Activated CD8-positive, alpha-beta T cell treated with anti-CD3 and anti-CD28 coated beads for 36 hours (primary cell): ENCODE data around the gene NUP214. TPM values are rescaled to one million over a fixed set of nuclear protein-coding genes. Genes with fewer than 3 reads are reported as not detected.

ENCODE experiments used
- ATAC-seq: fragments of 200-7000 bp; cut with Tn5 transposase; one replicate; pipeline ENCODE4 v1.10.0; 2021; ENCODE audit warnings: mild to moderate bottlenecking, moderate library complexity
- CTCF ChIA-PET: fragments of 350-600 bp; sonication (Branson Sonifier 250); formaldehyde crosslinking; loops from one replicate; lab custom pipeline; 2021; ENCODE audit warnings: antibody characterized with exemption; lab: Charles Lee
- POLR2A ChIA-PET: fragments of 350-600 bp; sonication (Branson Sonifier 250); formaldehyde crosslinking; loops from one replicate; lab custom pipeline; 2021; ENCODE audit warnings: antibody characterized with exemption; lab: Charles Lee
- DNase-seq: peaks from one replicate; pipeline ENCODE4 v3.0.0-alpha.2; 2020
- H3K27ac Mint-ChIP-seq: one replicate; pipeline ENCODE4 v1.8.0; 2021; ENCODE audit warnings: mild to moderate bottlenecking, mixed read lengths
- H3K27me3 Mint-ChIP-seq: one replicate; pipeline ENCODE4 v1.8.0; 2021; ENCODE audit warnings: mixed read lengths
- H3K36me3 Mint-ChIP-seq: one replicate; pipeline ENCODE4 v1.8.0; 2021; ENCODE audit warnings: low read depth, mixed read lengths
- H3K4me1 Mint-ChIP-seq: one replicate; pipeline ENCODE4 v1.8.0; 2021; ENCODE audit warnings: low read depth, mixed read lengths
- H3K4me3 Mint-ChIP-seq: one replicate; pipeline ENCODE4 v1.8.0; 2021; ENCODE audit warnings: mild to moderate bottlenecking, moderate library complexity, mixed read lengths
- H3K9me3 Mint-ChIP-seq: one replicate; pipeline ENCODE4 v1.8.0; 2021; ENCODE audit warnings: mixed read lengths
- intact Hi-C: fragments of 100-400 bp; cut with micrococcal nuclease; formaldehyde crosslinking; loops from one replicate; pipeline ENCODE4 v1.10.0; 2022
- total RNA-seq, 2 experiments: library from RNA; stranded (reverse); gene quantifications; one replicate each; pipeline ENCODE4 v1.2.3, GENCODE V29; 2021
- TF ChIP-seq, protein P1 (sequence below): fragments of 200-600 bp; IDR thresholded peaks from one replicate; pipeline ENCODE4 v1.8.0; 2022; ENCODE audit warnings: antibody characterized with exemption, mild to moderate bottlenecking

NUP214 gene
- total RNA-seq, 2 experiments from 2014 or later = 57.6 to 58.3 TPM

DNA sequence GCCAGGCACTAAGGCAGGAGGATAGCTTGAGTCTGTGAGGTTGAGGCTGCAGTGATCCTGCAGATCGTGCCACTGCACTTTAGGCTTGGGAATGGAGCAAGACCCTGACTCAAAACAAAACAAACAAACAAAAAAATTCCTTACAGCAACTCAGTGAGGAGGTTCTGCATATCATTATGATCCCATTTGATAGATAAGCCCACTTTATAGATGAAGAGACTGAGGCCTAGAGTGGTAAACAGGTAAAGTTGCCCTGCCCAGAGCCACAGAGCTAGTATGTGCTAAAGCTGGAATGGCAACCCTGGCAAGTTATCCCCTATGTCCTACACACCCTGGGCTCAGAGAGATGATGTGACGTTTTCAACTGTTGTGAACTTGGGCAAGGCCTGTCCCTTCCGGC lies 21.9 kb upstream of the NUP214 start:
- intact Hi-C loops = no loop called here
- Mint-ChIP-seq H3K36me3 (no peaks in the 10 kb centered on the region), H3K4me3 (no peak overlapping the region), H3K9me3 (no peaks in the 10 kb centered on the region), H3K27ac (no peak overlapping the region), H3K27me3 (no peaks in the 10 kb centered on the region), H3K4me1 (no peaks in the 10 kb centered on the region)
- CTCF ChIA-PET = no interaction called here
- TF ChIP-seq, protein P1, sequence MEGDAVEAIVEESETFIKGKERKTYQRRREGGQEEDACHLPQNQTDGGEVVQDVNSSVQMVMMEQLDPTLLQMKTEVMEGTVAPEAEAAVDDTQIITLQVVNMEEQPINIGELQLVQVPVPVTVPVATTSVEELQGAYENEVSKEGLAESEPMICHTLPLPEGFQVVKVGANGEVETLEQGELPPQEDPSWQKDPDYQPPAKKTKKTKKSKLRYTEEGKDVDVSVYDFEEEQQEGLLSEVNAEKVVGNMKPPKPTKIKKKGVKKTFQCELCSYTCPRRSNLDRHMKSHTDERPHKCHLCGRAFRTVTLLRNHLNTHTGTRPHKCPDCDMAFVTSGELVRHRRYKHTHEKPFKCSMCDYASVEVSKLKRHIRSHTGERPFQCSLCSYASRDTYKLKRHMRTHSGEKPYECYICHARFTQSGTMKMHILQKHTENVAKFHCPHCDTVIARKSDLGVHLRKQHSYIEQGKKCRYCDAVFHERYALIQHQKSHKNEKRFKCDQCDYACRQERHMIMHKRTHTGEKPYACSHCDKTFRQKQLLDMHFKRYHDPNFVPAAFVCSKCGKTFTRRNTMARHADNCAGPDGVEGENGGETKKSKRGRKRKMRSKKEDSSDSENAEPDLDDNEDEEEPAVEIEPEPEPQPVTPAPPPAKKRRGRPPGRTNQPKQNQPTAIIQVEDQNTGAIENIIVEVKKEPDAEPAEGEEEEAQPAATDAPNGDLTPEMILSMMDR = no peak
- POLR2A ChIA-PET = no interaction called here
- ATAC-seq (no peak), DNase-seq (no peak)

DNA sequence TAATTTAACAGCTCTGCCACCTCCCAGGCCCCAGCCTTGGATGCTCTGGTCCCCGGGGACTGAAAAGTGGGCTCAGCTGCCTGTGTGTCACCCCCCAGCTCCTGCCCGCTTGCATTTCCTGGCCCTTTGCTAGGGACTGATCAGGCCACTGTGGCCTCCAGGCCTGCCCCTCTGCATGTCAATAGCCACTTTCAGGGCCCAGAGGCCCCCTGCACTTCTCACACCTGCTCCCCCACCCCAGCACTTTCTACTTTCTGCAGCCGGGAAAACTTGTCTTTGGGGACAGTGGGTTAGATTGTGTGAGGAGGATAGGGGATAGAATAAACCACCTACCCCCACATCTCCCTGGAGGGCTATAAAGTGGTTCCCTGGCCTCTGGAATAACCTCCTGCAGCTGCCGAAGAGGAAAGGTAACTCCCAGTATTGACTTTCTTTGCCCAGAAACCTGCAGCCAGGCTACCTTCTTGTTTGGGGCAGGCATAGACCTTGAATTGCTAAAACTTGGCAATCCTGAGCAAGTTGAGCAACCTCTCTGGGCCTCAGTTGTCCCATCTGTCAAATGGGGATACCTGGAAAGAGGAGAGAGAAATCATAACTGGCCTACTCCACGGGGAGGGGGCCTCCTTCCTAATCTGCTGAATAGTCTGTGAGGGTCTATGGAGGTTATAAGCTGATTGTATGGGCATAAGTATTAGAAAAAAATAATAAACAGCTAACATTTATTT lies 21.2 kb upstream of the NUP214 start:
- H3K27me3 Mint-ChIP-seq = no peaks in the 10 kb centered on the region
- intact Hi-C loops = no loop called here
- no peak overlapping the region for H3K4me3 Mint-ChIP-seq
- no peaks in the 10 kb centered on the region for H3K36me3 Mint-ChIP-seq
- ATAC-seq = no peak
- ChIA-PET POLR2A (no interaction called here), CTCF (interaction anchor here (1.1 kb wide), 1 partner anchor 232 kb away, joined by 3 read pairs; no protein-coding TSS in a partner anchor)
- H3K4me1 Mint-ChIP-seq = no peaks in the 10 kb centered on the region
- TF ChIP-seq, protein P1 = no peak
- H3K27ac Mint-ChIP-seq = no peak overlapping the region
- H3K9me3 Mint-ChIP-seq = no peaks in the 10 kb centered on the region
- DNase-seq = no peak

DNA sequence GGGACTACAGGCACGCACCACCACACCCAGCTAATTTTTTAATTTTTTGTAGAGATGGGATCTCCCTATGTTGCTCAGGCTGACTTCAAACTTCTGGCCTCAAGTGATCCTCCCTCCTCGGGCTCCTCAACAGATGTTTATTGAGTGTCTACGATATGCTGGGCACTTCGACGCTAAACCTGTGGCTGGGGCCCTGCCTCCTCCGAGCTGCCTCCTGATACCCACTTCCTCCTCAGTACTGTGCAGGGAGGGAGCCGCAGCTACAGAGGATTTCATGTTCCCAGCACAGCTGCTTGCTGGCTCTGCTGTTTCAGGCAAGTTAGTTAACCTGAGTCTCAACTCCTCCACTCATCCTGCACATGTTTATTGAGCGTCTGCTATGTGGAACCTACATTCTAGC lies 19.4 kb upstream of the NUP214 start:
- Mint-ChIP-seq H3K9me3 (no peaks in the 10 kb centered on the region), H3K4me3 (no peak overlapping the region), H3K27ac (no peak overlapping the region), H3K27me3 (no peaks in the 10 kb centered on the region), H3K36me3 (no peaks in the 10 kb centered on the region), H3K4me1 (no peaks in the 10 kb centered on the region)
- DNase-seq (no peak), ATAC-seq (no peak)
- TF ChIP-seq, protein P1 = no peak
- intact Hi-C loops = no loop called here
- ChIA-PET CTCF (no interaction called here), POLR2A (interaction anchor here (1.0 to 1.1 kb wide), 2 partner anchors 16 to 19 kb away, joined by 3 to 4 read pairs; partner anchors contain the start of gene NUP214)

DNA sequence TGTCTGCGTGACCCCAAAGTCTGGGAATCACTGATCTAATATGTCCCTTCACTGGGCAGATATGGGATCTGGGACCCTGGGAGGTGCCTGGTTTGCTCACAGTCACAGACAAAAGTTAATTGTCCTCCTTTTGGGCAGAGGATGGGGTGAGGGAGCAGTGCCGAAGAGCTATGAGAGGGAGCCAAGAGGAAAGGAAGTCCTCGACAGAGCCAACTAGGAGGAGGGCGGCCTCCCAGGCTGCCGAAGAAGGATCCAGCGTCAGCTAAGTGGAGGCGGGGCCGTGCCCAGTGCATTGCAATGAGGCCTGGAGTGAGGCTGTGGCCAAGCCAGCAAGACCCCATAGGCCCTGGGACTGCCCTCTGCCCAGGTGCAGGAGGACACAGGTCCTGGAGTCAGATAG lies 17.6 kb upstream of the NUP214 start:
- H3K9me3 Mint-ChIP-seq = no peaks in the 10 kb centered on the region
- no peaks in the 10 kb centered on the region for H3K36me3 Mint-ChIP-seq
- no peak for ATAC-seq
- intact Hi-C loops = no loop called here
- ChIA-PET CTCF (no interaction called here), POLR2A (interaction anchor here (1.1 kb wide), 1 partner anchor 17 kb away, joined by 3 read pairs; the partner anchor contains the start of gene NUP214)
- no peaks in the 10 kb centered on the region for H3K27me3 Mint-ChIP-seq
- no peaks in the 10 kb centered on the region for H3K4me1 Mint-ChIP-seq
- H3K4me3 Mint-ChIP-seq = no peak overlapping the region
- TF ChIP-seq, protein P1 = no peak
- no peak for DNase-seq
- no peak overlapping the region for H3K27ac Mint-ChIP-seq

DNA sequence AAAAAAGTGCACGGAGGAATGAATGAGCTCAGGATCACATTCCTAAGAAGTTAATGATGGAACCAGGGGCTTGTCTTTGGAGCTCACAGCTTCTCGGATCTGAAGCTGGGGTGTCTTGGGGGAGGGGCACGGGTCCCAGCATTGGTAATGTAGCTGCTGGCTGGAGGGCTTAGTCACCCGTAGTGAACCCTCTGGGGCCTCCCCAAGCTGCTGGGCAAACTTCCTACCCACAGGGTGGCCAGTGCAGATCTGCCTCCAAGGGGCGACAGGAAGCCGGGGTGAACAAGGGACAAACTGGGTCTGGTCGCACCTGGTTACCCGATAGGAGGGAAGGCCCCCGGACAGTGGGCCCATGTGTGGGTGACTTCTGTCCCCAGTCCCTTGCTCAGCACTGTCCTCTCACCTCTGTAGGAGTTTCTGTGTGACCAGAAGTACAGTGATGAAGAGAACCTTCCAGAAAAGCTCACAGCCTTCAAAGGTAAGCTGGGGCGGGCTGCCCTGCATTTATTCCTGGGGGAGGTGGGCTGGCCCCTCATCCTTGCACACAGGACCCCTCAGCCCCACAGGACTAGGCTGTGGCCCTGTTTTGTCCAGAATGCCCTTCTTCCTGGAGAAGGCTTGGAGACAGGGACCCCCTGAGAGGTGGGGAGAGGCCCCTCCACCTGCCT lies 14.1 kb upstream of the NUP214 start:
- TF ChIP-seq, protein P1 = no peak
- Mint-ChIP-seq H3K27me3 (no peaks in the 10 kb centered on the region), H3K4me3 (no peak overlapping the region), H3K9me3 (no peaks in the 10 kb centered on the region), H3K4me1 (no peaks in the 10 kb centered on the region), H3K27ac (no peak overlapping the region), H3K36me3 (no peaks in the 10 kb centered on the region)
- DNase-seq = no peak
- ChIA-PET CTCF (interaction anchor here (1.3 kb wide), 1 partner anchor 54 kb away, joined by 3 read pairs; no protein-coding TSS in a partner anchor), POLR2A (no interaction called here)
- intact Hi-C loops = no loop called here
- no peak for ATAC-seq
